ENCODE data around the gene RHO. TPM values are rescaled to one million over a fixed set of nuclear protein-coding genes. Genes with fewer than 3 reads are reported as not detected.

RHO gene
- total RNA-seq, 1 experiment from 2014 or later, result not detected

- H3K79me2 ChIP-seq (ENCODE audit: insufficient read depth, low read length), result no peaks in the 10 kb centered on the region
- BruUV-seq (replicated peaks), result no TSS peak
- POLR2A ChIA-PET, result no interaction called here
Measured at GRCh38 chr3:129583289-129583688, 54.9 kb downstream of the RHO start.

GRCh38 chr3:129584631-129585030 is 56.2 kb downstream of the RHO start:
- Histone ChIP-seq H3K9me2 (ENCODE audit: insufficient read depth) (no peaks in the 10 kb centered on the region), H3K9ac (ENCODE audit: low read length) (no peak overlapping the region), H3K4me1 (ENCODE audit: control insufficient read depth in 1 of 2, insufficient read depth in 2 of 2, low read length in 2 of 2) (no peaks in the 10 kb centered on the region), H4K20me1 (ENCODE audit: insufficient read depth) (no peaks in the 10 kb centered on the region), H3K4me3 (replicated peaks in 1 of 2; ENCODE audit: low read depth in 1 of 2, low read length in 2 of 2) (no peak overlapping the region), H3K9me3 (ENCODE audit: control insufficient read depth in 1 of 2, insufficient read depth in 1 of 2, low read depth in 1 of 2, low read length in 2 of 2) (no peaks in the 10 kb centered on the region), H3K4me2 (ENCODE audit: low read length) (no peak overlapping the region), H3K27me3 (ENCODE audit: insufficient read depth, low read length) (no peaks in the 10 kb centered on the region), H3K79me2 (ENCODE audit: insufficient read depth, low read length) (no peaks in the 10 kb centered on the region), H2AFZ (ENCODE audit: low read depth, low read length, poor library complexity, severe bottlenecking) (no peak overlapping the region), H3K36me3 (ENCODE audit: control insufficient read depth in 1 of 2, insufficient read depth in 2 of 2, low read length in 2 of 2) (no peaks in the 10 kb centered on the region; a peak in 1 of 4 replicates), H3K27ac (ENCODE audit: low read depth, low read length) (no peak overlapping the region)
- CTCF ChIA-PET, result no interaction called here
- ATAC-seq (no peak), DNase-seq (ENCODE audit: low read depth, low spot score) (no peak)
- intact Hi-C loops (cut with micrococcal nuclease), result no loop called here
- TF ChIP-seq YY1 (IDR thresholded peaks at IDR 0.05; ENCODE audit: extremely low read depth, insufficient replicate concordance, low read depth, low read length) (no peak), ATF3 (IDR thresholded peaks at IDR 0.05) (no peak), EZH2 (IDR thresholded peaks at IDR 0.05) (no peak), SIN3A (IDR thresholded peaks at IDR 0.05; ENCODE audit: low read depth) (no peak), EGR1 (IDR thresholded peaks at IDR 0.05; ENCODE audit: low read depth) (no peak), ZBTB33 (IDR thresholded peaks at IDR 0.05; ENCODE audit: extremely low read depth, insufficient replicate concordance, low read length) (no peak), POLR2A (IDR thresholded peaks at IDR 0.05; ENCODE audit: borderline replicate concordance, extremely low read depth, insufficient read depth, insufficient read length) (no peak), CBX3 (IDR thresholded peaks at IDR 0.05; ENCODE audit: low read depth) (no peak), ELF1 (IDR thresholded peaks at IDR 0.05; ENCODE audit: borderline replicate concordance, low read depth) (no peak), CEBPB (IDR thresholded peaks at IDR 0.05; ENCODE audit: low read depth) (no peak), RAD21 (IDR thresholded peaks at IDR 0.05; ENCODE audit: low read depth) (no peak), CTCF (IDR thresholded peaks at IDR 0.05 in 2 of 3, conservative IDR thresholded peaks at IDR 0.05 in 1 of 3; ENCODE audit: borderline replicate concordance in 1 of 3, insufficient read depth in 1 of 3, low read depth in 2 of 3, low read length in 2 of 3) (no peak), POLR2AphosphoS5 (IDR thresholded peaks at IDR 0.05; ENCODE audit: low read depth, low read length) (no peak)
- POLR2A ChIA-PET, result no interaction called here
- RAD21 ChIA-PET (ENCODE audit: low non-redundant PET in 1 of 2, low total read pairs in 2 of 2, uncharacterized antibody in 2 of 2, unreplicated experiment in 2 of 2), result no interaction called here
- no TSS peak for BruUV-seq (replicated peaks)

More at GRCh38 chr3:129583289-129583688, 54.9 kb downstream of the RHO start:
- TF ChIP-seq SIN3A (IDR thresholded peaks at IDR 0.05; ENCODE audit: low read depth) (no peak), CEBPB (IDR thresholded peaks at IDR 0.05; ENCODE audit: low read depth) (no peak), SRF (IDR thresholded peaks at IDR 0.05; ENCODE audit: low read depth) (no peak), RAD21 (IDR thresholded peaks at IDR 0.05; ENCODE audit: low read depth) (no peak), YY1 (IDR thresholded peaks at IDR 0.05; ENCODE audit: extremely low read depth, insufficient replicate concordance, low read depth, low read length) (no peak), ATF3 (IDR thresholded peaks at IDR 0.05) (no peak), EZH2 (IDR thresholded peaks at IDR 0.05) (no peak)
- Histone ChIP-seq H3K4me3 (replicated peaks in 1 of 2; ENCODE audit: low read depth in 1 of 2, low read length in 2 of 2) (no peak overlapping the region), H2AFZ (ENCODE audit: low read depth, low read length, poor library complexity, severe bottlenecking) (no peak overlapping the region), H3K27me3 (ENCODE audit: insufficient read depth, low read length) (no peaks in the 10 kb centered on the region), H3K9me2 (ENCODE audit: insufficient read depth) (no peaks in the 10 kb centered on the region), H3K4me1 (ENCODE audit: control insufficient read depth in 1 of 2, insufficient read depth in 2 of 2, low read length in 2 of 2) (no peaks in the 10 kb centered on the region), H3K36me3 (ENCODE audit: control insufficient read depth in 1 of 2, insufficient read depth in 2 of 2, low read length in 2 of 2) (no peaks in the 10 kb centered on the region; a peak in 1 of 4 replicates), H4K20me1 (ENCODE audit: insufficient read depth) (no peaks in the 10 kb centered on the region), H3K9ac (ENCODE audit: low read length) (no peak overlapping the region), H3K9me3 (ENCODE audit: control insufficient read depth in 1 of 2, insufficient read depth in 1 of 2, low read depth in 1 of 2, low read length in 2 of 2) (no peaks in the 10 kb centered on the region), H3K27ac (ENCODE audit: low read depth, low read length) (no peak overlapping the region), H3K4me2 (ENCODE audit: low read length) (no peak overlapping the region)
- intact Hi-C loops (cut with micrococcal nuclease), result no loop called here
- DNase-seq (ENCODE audit: low read depth, low spot score) (no peak), ATAC-seq (no peak)
- ChIA-PET CTCF (no interaction called here), RAD21 (ENCODE audit: low non-redundant PET in 1 of 2, low total read pairs in 2 of 2, uncharacterized antibody in 2 of 2, unreplicated experiment in 2 of 2) (no interaction called here)

Data from HCT116 (cell line).